ENCODE data around the gene MBTPS2.

The MBTPS2 gene

DNA sequence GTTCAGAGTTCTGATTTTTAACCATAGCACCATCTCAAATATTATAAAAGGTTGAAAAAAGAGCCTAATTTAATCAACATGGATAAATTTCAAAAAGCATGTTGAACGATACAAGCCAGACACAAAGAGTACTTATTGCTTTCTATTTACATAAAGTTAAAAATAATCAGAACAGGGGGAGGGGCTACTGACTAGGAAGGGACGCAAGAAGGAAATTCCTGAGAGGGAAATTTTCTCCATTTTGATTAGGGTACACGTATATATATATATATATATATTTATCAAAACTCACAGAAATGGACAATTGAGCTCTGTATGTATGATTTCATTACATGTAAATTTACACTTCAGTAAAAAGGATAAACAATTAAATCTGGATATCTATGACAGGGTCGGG, 482 bp upstream of the MBTPS2 start:
- TF ChIP-seq GATA3 (IDR thresholded peaks at IDR 0.05; ENCODE audit: low read depth, low read length), result no peak
- TF ChIP-seq GATA2 (IDR thresholded peaks at IDR 0.05; ENCODE audit: low read depth, low read length), result no peak

DNA sequence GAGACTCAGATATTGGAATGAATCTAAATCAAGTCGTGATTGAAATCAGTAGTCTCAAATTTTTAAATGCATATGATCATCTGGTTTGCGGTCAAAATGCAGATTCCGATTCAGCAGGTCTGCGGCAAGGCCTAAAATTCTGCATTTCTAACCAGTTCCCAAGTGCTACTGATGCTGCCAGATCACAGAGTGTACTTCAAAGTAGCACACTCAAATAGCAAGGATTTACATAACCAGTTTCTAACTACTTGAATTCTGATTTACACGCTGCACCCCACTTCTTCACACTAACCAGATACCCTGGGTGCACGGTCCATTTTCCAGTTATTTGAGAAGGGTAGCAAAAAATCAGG, 752 bp downstream of the MBTPS2 start:
- TF ChIP-seq GATA2 (IDR thresholded peaks at IDR 0.05; ENCODE audit: low read depth, low read length) (no peak), GATA3 (IDR thresholded peaks at IDR 0.05; ENCODE audit: low read depth, low read length) (no peak)

GRCh38 chrX:21843179-21843578, 3.8 kb downstream of the MBTPS2 start:
- TF ChIP-seq GATA2 (IDR thresholded peaks at IDR 0.05; ENCODE audit: low read depth, low read length) (no peak), GATA3 (IDR thresholded peaks at IDR 0.05; ENCODE audit: low read depth, low read length) (no peak)

DNA sequence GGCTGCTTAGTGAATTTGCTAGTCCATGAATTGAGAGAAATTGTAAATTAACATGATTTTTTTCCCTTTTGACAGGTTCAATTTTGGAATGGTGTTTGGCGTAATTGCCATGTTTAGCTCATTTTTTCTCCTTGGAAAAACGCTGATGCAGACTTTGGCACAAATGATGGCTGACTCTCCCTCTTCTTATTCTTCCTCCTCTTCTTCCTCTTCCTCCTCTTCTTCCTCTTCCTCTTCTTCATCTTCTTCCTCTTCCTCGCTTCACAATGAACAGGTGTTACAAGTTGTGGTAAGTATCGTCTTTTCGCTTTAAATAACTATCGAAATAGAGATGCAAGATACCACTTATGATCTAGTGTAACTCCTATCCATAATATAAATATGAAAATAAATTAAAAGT, 5.7 kb downstream of the MBTPS2 start:
- TF ChIP-seq GATA2 (IDR thresholded peaks at IDR 0.05; ENCODE audit: low read depth, low read length) (no peak), GATA3 (IDR thresholded peaks at IDR 0.05; ENCODE audit: low read depth, low read length) (no peak)

- TF ChIP-seq GATA2 (IDR thresholded peaks at IDR 0.05; ENCODE audit: low read depth, low read length), result no peak
- no peak for TF ChIP-seq GATA3 (IDR thresholded peaks at IDR 0.05; ENCODE audit: low read depth, low read length)
Measured at GRCh38 chrX:21847342-21847741, 7.9 kb downstream of the MBTPS2 start.

DNA sequence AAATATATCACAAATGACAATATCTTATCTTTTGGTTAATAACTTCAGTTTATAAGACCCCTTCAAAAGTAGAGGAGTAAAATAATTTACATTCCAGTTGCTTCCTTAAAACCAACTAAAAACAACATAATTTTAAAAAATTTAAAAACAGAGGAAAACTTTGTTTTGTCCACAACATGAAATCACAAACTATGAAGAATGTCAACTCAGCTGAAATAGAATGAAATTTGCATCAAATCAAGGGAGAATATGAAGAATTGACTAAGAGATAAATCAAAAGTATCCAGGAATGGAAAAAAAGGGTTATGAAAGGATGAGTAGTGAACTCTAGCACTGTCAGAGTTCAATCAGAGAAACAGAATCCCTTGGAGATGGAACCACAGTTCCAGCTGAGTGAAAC, 14.2 kb downstream of the MBTPS2 start:
- TF ChIP-seq GATA2 (IDR thresholded peaks at IDR 0.05; ENCODE audit: low read depth, low read length) (no peak), GATA3 (IDR thresholded peaks at IDR 0.05; ENCODE audit: low read depth, low read length) (no peak)

- TF ChIP-seq GATA2 (IDR thresholded peaks at IDR 0.05; ENCODE audit: low read depth, low read length) (no peak), GATA3 (IDR thresholded peaks at IDR 0.05; ENCODE audit: low read depth, low read length) (no peak)
Measured at GRCh38 chrX:21855937-21856415, 16.6 kb downstream of the MBTPS2 start, which contains the start of gene YY2. Gene YY2, plus strand, starts transcription at chrX:21855987. Its CDS starts 498 bp downstream, at chrX:21856485.

- TF ChIP-seq GATA2 (IDR thresholded peaks at IDR 0.05; ENCODE audit: low read depth, low read length) (no peak), GATA3 (IDR thresholded peaks at IDR 0.05; ENCODE audit: low read depth, low read length) (no peak)
Measured at GRCh38 chrX:21856504-21856903, 17.1 kb downstream of the MBTPS2 start.

DNA sequence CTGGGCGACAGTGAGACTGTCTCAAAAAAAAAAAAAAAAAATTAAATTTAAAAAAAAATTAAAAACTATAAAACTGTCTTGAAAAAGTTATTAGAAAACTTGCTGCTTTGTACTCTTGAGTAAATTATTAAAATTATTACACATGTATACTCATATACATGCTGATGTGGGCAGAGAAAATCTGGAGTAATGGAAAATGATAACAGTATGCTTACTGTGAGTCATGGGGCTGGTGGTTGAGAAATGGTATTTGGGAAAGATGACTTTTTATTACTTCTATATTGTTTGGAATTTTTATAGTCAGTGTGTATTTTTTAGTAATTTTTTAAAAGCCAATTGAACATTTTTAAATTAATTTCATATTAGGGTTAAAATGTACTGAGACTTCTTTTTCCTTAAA, 23.8 kb downstream of the MBTPS2 start:
- TF ChIP-seq GATA3 (IDR thresholded peaks at IDR 0.05; ENCODE audit: low read depth, low read length) (no peak), GATA2 (IDR thresholded peaks at IDR 0.05; ENCODE audit: low read depth, low read length) (no peak)

GRCh38 chrX:21865436-21865835, 26.0 kb downstream of the MBTPS2 start:
- TF ChIP-seq GATA3 (IDR thresholded peaks at IDR 0.05; ENCODE audit: low read depth, low read length) (no peak), GATA2 (IDR thresholded peaks at IDR 0.05; ENCODE audit: low read depth, low read length) (no peak)

GRCh38 chrX:21870494-21870893, 31.1 kb downstream of the MBTPS2 start:
- no peak for TF ChIP-seq GATA2 (IDR thresholded peaks at IDR 0.05; ENCODE audit: low read depth, low read length)
- no peak for TF ChIP-seq GATA3 (IDR thresholded peaks at IDR 0.05; ENCODE audit: low read depth, low read length)

- TF ChIP-seq GATA2 (IDR thresholded peaks at IDR 0.05; ENCODE audit: low read depth, low read length) (no peak), GATA3 (IDR thresholded peaks at IDR 0.05; ENCODE audit: low read depth, low read length) (no peak)
Measured at GRCh38 chrX:21873063-21873775, 33.8 kb downstream of the MBTPS2 start.

- TF ChIP-seq GATA3 (IDR thresholded peaks at IDR 0.05; ENCODE audit: low read depth, low read length) (no peak), GATA2 (IDR thresholded peaks at IDR 0.05; ENCODE audit: low read depth, low read length) (no peak)
Measured at GRCh38 chrX:21875013-21875412, 35.6 kb downstream of the MBTPS2 start.

DNA sequence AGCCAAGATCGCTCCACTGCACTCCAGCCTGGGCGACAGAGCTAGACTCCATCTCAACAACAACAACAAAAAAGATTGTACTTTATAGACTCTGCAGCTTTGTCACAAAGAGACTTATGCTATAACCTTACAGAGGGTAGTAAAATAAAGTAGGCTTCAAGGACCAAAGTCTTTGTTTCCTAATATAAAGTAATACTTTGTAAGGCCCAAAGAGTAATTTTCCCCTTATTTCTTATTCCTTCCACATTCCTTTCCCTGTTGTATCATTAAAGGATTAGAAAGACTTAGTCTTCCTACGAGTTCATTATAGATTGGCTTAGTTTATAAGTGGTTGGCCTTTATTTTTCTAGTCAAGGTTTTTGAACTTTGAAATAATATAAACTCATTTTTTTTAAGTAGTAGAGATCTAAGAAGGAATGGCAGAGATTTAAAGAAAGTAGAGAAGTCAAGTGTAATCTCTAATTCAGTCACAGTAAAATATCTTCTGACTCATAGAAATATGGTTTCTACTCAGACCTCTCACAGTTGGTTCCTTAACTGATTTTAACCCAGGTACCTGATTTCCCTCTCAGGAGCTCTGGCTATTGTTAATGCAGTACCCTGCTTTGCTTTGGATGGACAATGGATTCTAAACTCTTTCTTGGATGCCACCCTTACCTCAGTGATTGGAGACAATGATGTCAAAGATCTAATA, 42.6 kb downstream of the MBTPS2 start:
- TF ChIP-seq GATA3 (IDR thresholded peaks at IDR 0.05; ENCODE audit: low read depth, low read length) (no peak), GATA2 (IDR thresholded peaks at IDR 0.05; ENCODE audit: low read depth, low read length) (no peak)

GRCh38 chrX:21883258-21883657, 43.8 kb downstream of the MBTPS2 start:
- TF ChIP-seq GATA3 (IDR thresholded peaks at IDR 0.05; ENCODE audit: low read depth, low read length), result no peak
- no peak for TF ChIP-seq GATA2 (IDR thresholded peaks at IDR 0.05; ENCODE audit: low read depth, low read length)

Measured in SH-SY5Y (cell line).